Neutrophil (primary cell): ENCODE data around the gene CRACDL.
"Not testable (repeated sequence)": the region's sequence is repeated elsewhere in the genome, so short reads cannot be mapped to it uniquely, and the experiment has no call there.

Experiments
- H3K27ac ChIP-seq: fragments of 200-600 bp; sonication (generic); 2 replicates; pipeline ENCODE4 v1.5.1; 2016; ENCODE audit warnings: mild to moderate bottlenecking, moderate library complexity
- H3K27me3 ChIP-seq: fragments of 200-600 bp; sonication (generic); 2 replicates; pipeline ENCODE4 v1.6.0; 2016; ENCODE audit warnings: mild to moderate bottlenecking
- H3K36me3 ChIP-seq: fragments of 200-600 bp; sonication (generic); 2 replicates; pipeline ENCODE4 v1.5.1; 2017
- H3K4me1 ChIP-seq, 2 experiments: fragments of 200-600 bp in 1 of 2; sonication (generic) in 1 of 2; 1 replicate in 1 of 2; 2 replicates in 1 of 2; pipeline versions ENCODE4 v1.5.1 to v1.6.1; 2013 to 2016; ENCODE audit warnings: low read depth in 1 of 2, low read length in 1 of 2, mild to moderate bottlenecking in 1 of 2, moderate library complexity in 1 of 2; ENCODE audit not compliant: control insufficient read depth in 1 of 2, insufficient read depth in 1 of 2
- H3K4me3 ChIP-seq, 2 experiments: fragments of 200-600 bp in 1 of 2; sonication (generic) in 1 of 2; 1 replicate in 1 of 2; 2 replicates in 1 of 2; pipeline ENCODE4 v1.5.1; 2013 to 2016; ENCODE audit warnings: low read depth in 1 of 2, low read length in 1 of 2, mild to moderate bottlenecking in 1 of 2, moderate library complexity in 1 of 2
- H3K9me3 ChIP-seq: fragments of 200-600 bp; sonication (generic); 2 replicates; pipeline ENCODE4 v1.5.1; 2016
- TF ChIP-seq, protein P1 (sequence below): fragments of 200-600 bp; sonication (generic); IDR thresholded peaks from 2 replicates; pipeline ENCODE4 v1.5.1; 2016; ENCODE audit warnings: antibody characterized with exemption

Gene CRACDL

DNA sequence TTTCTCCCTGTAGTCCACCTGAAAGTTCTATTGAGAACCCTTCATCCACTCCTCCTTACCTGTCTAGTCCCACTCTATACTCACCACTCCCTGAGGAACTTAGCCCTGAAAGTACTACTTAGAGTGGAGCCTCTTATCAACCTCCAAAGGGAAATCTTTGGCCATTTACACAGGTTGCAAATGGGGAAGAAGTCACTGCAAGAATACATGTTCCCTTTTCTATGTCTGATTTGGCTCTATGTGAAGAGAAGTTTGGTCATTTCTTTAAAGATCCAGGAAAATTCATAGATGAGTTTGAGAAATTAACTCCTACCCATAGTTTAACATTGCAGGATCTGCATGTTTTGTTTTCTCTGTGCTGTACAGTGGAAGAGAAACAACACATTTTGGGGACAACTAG is 182.2 kb downstream of the CRACDL start:
- Histone ChIP-seq H3K4me3 (no peak overlapping the region), H3K4me1 (peaks cover 27 to 30% of the 10 kb centered on the region in 2 experiments), H3K27me3 (no peaks in the 10 kb centered on the region), H3K36me3 (no peaks in the 10 kb centered on the region), H3K27ac (peak overlapping the region; percentile 1), H3K9me3 (no peaks in the 10 kb centered on the region)
- TF ChIP-seq, protein P1, sequence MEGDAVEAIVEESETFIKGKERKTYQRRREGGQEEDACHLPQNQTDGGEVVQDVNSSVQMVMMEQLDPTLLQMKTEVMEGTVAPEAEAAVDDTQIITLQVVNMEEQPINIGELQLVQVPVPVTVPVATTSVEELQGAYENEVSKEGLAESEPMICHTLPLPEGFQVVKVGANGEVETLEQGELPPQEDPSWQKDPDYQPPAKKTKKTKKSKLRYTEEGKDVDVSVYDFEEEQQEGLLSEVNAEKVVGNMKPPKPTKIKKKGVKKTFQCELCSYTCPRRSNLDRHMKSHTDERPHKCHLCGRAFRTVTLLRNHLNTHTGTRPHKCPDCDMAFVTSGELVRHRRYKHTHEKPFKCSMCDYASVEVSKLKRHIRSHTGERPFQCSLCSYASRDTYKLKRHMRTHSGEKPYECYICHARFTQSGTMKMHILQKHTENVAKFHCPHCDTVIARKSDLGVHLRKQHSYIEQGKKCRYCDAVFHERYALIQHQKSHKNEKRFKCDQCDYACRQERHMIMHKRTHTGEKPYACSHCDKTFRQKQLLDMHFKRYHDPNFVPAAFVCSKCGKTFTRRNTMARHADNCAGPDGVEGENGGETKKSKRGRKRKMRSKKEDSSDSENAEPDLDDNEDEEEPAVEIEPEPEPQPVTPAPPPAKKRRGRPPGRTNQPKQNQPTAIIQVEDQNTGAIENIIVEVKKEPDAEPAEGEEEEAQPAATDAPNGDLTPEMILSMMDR, result no peak

DNA sequence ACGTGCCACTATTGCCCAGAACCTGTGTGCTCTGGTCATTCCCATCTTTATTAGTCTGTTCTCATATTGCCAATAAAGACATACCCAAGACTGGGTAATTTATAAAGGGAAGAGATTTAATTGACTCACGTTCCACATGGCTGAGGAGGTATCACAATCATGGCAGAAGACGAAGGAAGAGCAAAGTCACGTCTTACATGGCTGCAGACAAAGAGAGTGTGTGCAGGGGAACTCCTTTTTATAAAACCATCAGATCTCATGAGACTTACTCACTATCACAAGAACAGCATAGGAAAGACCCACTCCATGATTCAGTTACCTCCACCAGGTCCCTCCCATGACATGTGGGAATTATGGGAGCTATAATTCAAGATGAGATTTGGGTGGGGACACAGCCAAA is 183.3 kb downstream of the CRACDL start:
- not testable (repeated sequence) for H3K27ac ChIP-seq, H3K9me3 ChIP-seq, H3K27me3 ChIP-seq

DNA sequence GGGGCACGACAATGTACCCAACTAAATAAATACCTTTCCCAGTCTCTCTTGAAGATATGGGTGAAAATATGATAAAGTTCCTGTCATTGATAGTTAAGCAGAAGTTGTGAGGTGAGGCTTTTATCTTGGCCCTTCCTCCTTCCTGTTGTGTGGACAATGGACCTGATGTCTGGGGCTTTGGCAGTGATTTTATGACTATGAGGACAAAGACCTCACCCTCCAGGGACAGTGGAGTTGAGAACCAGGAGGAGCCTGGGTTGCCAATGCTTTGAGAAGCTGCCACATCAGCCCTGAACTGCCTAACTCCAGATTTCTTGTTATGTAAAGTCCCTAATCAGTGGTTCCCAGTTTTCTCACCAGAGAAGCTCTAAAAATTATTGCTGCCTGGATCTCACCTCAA is 184.3 kb downstream of the CRACDL start:
- H3K27ac ChIP-seq, result no peak overlapping the region
- TF ChIP-seq, protein P1, result no peak
- H3K27me3 ChIP-seq, result no peaks in the 10 kb centered on the region
- H3K4me3 ChIP-seq, result no peak overlapping the region
- no peaks in the 10 kb centered on the region for H3K9me3 ChIP-seq
- peaks cover 11 to 14% of the 10 kb centered on the region in 2 experiments for H3K4me1 ChIP-seq
- H3K36me3 ChIP-seq, result no peaks in the 10 kb centered on the region

More for the DNA sequence above, 183.3 kb downstream of the CRACDL start:
- H3K36me3 ChIP-seq, H3K4me3 ChIP-seq: not testable (repeated sequence)
- peaks cover 16 to 19% of the 10 kb centered on the region in 2 experiments for H3K4me1 ChIP-seq

DNA sequence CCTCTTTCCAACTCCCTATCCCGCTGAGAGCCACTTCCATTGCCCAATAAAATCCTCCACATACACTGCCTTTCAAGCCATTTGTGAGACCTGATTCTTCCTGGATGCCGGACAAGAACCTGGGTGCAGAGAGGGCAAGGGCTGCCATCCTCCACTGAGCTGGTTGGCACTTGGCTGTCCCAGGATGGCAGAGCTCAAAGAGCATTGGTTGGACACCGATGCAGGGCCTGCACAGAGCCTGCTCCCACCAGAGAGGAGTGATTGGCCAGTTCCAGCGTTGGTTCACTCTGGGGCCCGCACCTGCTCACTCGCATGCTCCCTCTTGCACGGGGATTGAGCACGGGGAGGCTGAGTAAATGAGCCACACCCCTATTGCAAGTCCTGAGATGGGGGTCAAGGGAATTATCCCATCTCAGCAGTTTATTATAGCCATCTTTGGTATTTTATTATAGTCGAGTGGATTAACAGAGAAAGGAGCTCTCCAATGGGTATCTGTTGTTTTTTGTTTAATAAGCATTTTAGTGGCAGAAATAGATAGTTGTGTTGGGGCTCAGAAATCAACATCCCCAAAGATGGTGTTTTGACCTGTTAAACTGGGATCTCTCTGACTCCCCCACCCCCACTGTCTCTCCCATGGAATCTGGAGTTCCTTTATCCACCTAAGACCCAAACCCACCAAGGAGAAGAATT is 185.3 kb downstream of the CRACDL start:
- Histone ChIP-seq H3K36me3 (no peaks in the 10 kb centered on the region), H3K27me3 (no peaks in the 10 kb centered on the region), H3K4me3 (no peak overlapping the region), H3K4me1 (peaks cover 11 to 14% of the 10 kb centered on the region in 2 experiments), H3K9me3 (no peaks in the 10 kb centered on the region), H3K27ac (no peak overlapping the region)
- TF ChIP-seq, protein P1, result no peak

DNA sequence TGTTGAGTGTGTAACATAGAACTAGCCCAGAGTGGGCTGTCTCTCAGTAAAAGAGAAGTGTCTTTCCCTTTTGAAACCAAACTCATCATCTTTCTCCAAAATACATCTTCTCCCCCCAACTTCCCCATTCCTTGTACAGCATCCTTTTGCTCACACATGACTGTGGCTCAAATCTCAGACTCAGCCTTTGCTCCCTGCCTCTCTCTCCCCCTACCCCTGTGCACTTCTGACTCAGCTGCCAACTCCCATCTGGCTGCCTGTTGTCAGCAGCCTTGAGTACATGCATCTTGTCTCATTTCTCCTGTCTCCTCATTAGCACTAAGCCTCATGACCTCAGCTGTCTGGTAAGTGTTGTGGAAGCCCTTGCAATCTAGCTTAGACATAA is 187.0 kb downstream of the CRACDL start:
- Histone ChIP-seq H3K9me3 (no peaks in the 10 kb centered on the region), H3K4me3 (no peak overlapping the region), H3K36me3 (no peaks in the 10 kb centered on the region), H3K27me3 (no peaks in the 10 kb centered on the region), H3K27ac (peak overlapping the region; percentile 8), H3K4me1 (peaks cover 9 to 10% of the 10 kb centered on the region in 2 experiments)
- TF ChIP-seq, protein P1, result no peak

DNA sequence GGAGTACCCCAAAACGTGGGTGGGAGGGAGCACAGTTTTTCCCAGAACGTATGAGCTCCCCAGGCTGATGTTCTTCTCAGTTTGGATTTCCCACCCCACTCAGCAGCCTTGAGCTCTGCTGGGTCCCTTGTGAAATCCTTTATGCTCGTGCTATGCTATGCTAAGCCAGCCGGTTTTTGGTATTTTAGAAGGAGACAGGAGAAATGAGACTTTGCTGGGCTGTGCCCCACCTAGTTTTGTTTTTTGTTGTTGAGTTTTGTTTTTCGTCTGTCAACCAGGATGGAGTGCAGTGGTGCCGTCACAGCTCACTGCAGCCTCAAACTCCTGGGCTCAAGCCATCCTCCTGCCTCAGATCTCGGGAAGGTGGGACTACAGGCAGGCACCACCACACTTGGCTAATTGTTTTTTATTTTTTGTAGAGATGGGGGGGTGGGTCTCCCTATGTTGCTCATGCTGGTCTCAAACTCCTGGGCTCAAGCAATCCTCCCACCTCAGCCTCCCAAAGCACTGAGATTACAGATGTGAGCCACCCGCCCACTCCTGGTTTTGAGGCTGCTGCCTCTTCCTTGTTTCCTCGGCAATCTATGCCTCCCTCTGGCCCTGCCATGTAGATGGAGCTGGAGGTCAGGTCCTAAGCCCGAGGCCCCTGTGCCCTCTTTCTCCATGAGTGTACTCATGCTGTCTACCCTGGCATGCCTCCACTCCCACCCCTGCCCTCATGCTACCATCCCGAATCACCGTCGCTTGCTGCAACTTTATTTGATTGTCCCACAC is 187.5 kb downstream of the CRACDL start:
- Histone ChIP-seq H3K36me3 (no peaks in the 10 kb centered on the region), H3K27ac (peak overlapping the region; percentile 8), H3K4me1 (peaks cover 3 to 4% of the 10 kb centered on the region in 2 experiments), H3K27me3 (no peaks in the 10 kb centered on the region), H3K9me3 (no peaks in the 10 kb centered on the region), H3K4me3 (no peak overlapping the region)
- TF ChIP-seq, protein P1, result no peak
